Testis (tissue), 3 donors: ENCODE data around the gene FAM8A1. TPM values are rescaled to one million over a fixed set of nuclear protein-coding genes. Genes with fewer than 3 reads are reported as not detected.

Experiments used
- DNase-seq: peaks from one replicate; pipeline ENCODE4 v3.0.0-alpha.2; 2019
- H3K27ac ChIP-seq, 2 donors: fragments of 200-600 bp; sonication (generic); one replicate each; pipeline ENCODE4 v1.5.1; 2019
- H3K27me3 ChIP-seq: fragments of 200-600 bp; sonication (generic); one replicate; pipeline ENCODE4 v1.5.1; 2019
- H3K36me3 ChIP-seq: fragments of 200-600 bp; sonication (generic); one replicate; pipeline ENCODE4 v1.5.1; 2017; ENCODE audit warnings: low read depth; ENCODE audit errors: missing control alignments
- H3K4me1 ChIP-seq: fragments of 200-600 bp; sonication (generic); one replicate; pipeline ENCODE4 v1.5.1; 2019
- H3K4me3 ChIP-seq, 2 donors: fragments of 200-600 bp; sonication (generic); one replicate each; pipeline ENCODE4 v1.5.1; 2017 to 2019
- H3K9me3 ChIP-seq: fragments of 200-600 bp; sonication (generic); one replicate; pipeline ENCODE4 v1.5.1; 2017
- POLR2A ChIP-seq: fragments of 450-650 bp; IDR thresholded peaks from one replicate; pipeline ENCODE4 v1.6.1; 2017; ENCODE audit warnings: antibody characterized with exemption, mild to moderate bottlenecking, moderate library complexity
- WGBS, 2 donors: methylation state at CpG; one replicate each; pipeline ENCODE4 v1.1.5; 2018; 5-methylcytosine and 5-hydroxymethylcytosine counted together
- intact Hi-C: fragments of 100-400 bp; cut with DNase I; formaldehyde crosslinking; loops from one replicate; pipeline ENCODE4 v1.15.1; 2023; ENCODE audit warnings: low total_unique reads
- polyA plus RNA-seq: library from polyadenylated mRNA; stranded (reverse); fragments of 350-450 nt; fragmentation: Illumina TruSeq; extraction: RNeasy Lipid Tissue Mini Kit (QIAGEN cat#74804); gene quantifications from one replicate; pipeline ENCODE4 v1.2.3, GENCODE V29; 2014; ENCODE audit warnings: low read depth, low replicate concordance; ENCODE audit not compliant: insufficient read depth
- total RNA-seq, 2 donors: library from RNA; depleted of rRNA; stranded (reverse); fragments of >200 nt; gene quantifications; one replicate each; pipeline ENCODE4 v1.2.3, GENCODE V29; 2016
- TF ChIP-seq, protein P1 (sequence below), 3 experiments: fragments of 450-650 bp in 2 of 3; fragments of 200-600 bp in 1 of 3; sonication (generic) in 1 of 3; IDR thresholded peaks; one replicate each; pipeline ENCODE4 v1.5.1; 2016 to 2019; ENCODE audit warnings: antibody characterized with exemption in 3 of 3, mild to moderate bottlenecking in 2 of 3, moderate library complexity in 1 of 3

Gene FAM8A1
- total and polyA plus RNA-seq, 3 donors from 2014 or later: 26.8 to 39.7 (median 36.7) TPM

- Histone ChIP-seq H3K4me3 (no peak overlapping the region), H3K36me3 (no peaks in the 10 kb centered on the region), H3K27me3 (no peaks in the 10 kb centered on the region), H3K4me1 (no peaks in the 10 kb centered on the region), H3K27ac (no peak overlapping the region), H3K9me3 (no peaks in the 10 kb centered on the region)
- DNase-seq: no peak
- intact Hi-C loops: loop anchor here (10.0 kb wide), 1 partner anchor 435 kb away; no protein-coding TSS in a partner anchor
- no peak for TF ChIP-seq POLR2A
- TF ChIP-seq, protein P1, sequence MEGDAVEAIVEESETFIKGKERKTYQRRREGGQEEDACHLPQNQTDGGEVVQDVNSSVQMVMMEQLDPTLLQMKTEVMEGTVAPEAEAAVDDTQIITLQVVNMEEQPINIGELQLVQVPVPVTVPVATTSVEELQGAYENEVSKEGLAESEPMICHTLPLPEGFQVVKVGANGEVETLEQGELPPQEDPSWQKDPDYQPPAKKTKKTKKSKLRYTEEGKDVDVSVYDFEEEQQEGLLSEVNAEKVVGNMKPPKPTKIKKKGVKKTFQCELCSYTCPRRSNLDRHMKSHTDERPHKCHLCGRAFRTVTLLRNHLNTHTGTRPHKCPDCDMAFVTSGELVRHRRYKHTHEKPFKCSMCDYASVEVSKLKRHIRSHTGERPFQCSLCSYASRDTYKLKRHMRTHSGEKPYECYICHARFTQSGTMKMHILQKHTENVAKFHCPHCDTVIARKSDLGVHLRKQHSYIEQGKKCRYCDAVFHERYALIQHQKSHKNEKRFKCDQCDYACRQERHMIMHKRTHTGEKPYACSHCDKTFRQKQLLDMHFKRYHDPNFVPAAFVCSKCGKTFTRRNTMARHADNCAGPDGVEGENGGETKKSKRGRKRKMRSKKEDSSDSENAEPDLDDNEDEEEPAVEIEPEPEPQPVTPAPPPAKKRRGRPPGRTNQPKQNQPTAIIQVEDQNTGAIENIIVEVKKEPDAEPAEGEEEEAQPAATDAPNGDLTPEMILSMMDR (IDR thresholded peaks at IDR 0.05): no peak
- WGBS, 2 donors: 81 to 88% methylated on average over 5 of the region's 5 CpGs
Measured at GRCh38 chr6:17589406-17590096, 10.6 kb upstream of the FAM8A1 start.

DNA sequence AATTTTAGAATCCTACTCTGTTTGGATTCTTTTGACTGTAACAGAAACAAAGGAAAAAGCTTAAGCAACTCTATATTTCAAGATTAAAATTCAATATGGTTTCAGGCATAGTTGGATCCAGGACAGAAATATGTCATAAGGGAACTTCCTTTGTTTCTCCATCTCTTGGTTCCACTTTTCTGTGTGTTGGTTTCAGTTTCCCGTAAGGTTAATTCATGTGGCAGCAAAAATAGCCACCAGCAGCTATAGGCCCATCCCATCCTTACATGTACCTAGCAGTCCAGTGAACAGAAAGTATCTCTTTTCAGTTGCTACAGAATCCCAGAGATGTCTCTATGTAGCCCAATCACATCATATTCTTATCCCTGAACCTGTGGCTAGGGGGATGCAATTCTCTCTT, 8.8 kb upstream of the FAM8A1 start:
- Histone ChIP-seq H3K4me1 (no peaks in the 10 kb centered on the region), H3K9me3 (no peaks in the 10 kb centered on the region), H3K4me3 (no peak overlapping the region), H3K27me3 (no peaks in the 10 kb centered on the region), H3K27ac (no peak overlapping the region), H3K36me3 (no peaks in the 10 kb centered on the region)
- WGBS, 2 donors: 97 to 100% methylated on average over 1 of the region's 1 CpG
- DNase-seq: no peak
- no peak for TF ChIP-seq POLR2A
- TF ChIP-seq, protein P1 (IDR thresholded peaks at IDR 0.05): no peak
- intact Hi-C loops: no loop called here

DNA sequence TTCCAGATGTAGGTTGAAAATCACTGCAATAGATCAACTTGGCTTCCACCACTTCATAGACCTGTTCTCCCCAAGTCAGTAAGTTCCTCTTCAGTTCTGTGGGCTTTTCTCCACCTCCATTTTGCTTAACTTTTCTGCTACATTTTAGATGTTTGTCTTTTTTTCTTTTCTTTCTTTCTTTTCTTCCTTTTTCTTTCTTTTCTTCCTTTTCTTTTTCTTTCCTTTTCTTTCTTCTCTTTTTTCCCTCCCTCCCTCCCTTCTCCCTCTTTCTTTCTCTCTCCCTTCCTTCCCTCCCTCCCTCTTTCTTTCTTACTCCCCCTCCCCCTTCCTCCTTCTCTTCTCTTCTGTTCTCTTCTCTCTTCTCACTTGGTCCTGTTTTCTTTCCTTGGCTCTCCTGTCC, 6.9 kb upstream of the FAM8A1 start:
- no peak overlapping the region for H3K4me3 ChIP-seq
- intact Hi-C loops: no loop called here
- H3K9me3 ChIP-seq: no peaks in the 10 kb centered on the region
- TF ChIP-seq, protein P1 (IDR thresholded peaks at IDR 0.05): no peak
- no peak for TF ChIP-seq POLR2A
- H3K4me1 ChIP-seq: no peaks in the 10 kb centered on the region
- H3K36me3 ChIP-seq: no peaks in the 10 kb centered on the region
- no peak overlapping the region for H3K27ac ChIP-seq
- no peaks in the 10 kb centered on the region for H3K27me3 ChIP-seq
- no peak for DNase-seq

GRCh38 chr6:17596085-17596484, 4.0 kb upstream of the FAM8A1 start:
- intact Hi-C loops: no loop called here
- WGBS, 2 donors: 91 to 92% methylated on average over 3 of the region's 3 CpGs
- Histone ChIP-seq H3K4me1 (no peaks in the 10 kb centered on the region), H3K4me3 (no peak overlapping the region), H3K27ac (no peak overlapping the region), H3K9me3 (no peaks in the 10 kb centered on the region), H3K27me3 (no peaks in the 10 kb centered on the region), H3K36me3 (no peaks in the 10 kb centered on the region)
- TF ChIP-seq, protein P1 (IDR thresholded peaks at IDR 0.05): no peak
- TF ChIP-seq POLR2A: no peak
- no peak for DNase-seq
